GDM1 (cell line): ENCODE results near the gene IVD.
A peak's percentile ranks its signal among the peaks of the same experiment; 100 is the strongest.

Experiments
- DNase-seq: peaks from one replicate; lab custom pipeline; 2025; lab: John Stamatoyannopoulos, UW

The IVD gene

DNA sequence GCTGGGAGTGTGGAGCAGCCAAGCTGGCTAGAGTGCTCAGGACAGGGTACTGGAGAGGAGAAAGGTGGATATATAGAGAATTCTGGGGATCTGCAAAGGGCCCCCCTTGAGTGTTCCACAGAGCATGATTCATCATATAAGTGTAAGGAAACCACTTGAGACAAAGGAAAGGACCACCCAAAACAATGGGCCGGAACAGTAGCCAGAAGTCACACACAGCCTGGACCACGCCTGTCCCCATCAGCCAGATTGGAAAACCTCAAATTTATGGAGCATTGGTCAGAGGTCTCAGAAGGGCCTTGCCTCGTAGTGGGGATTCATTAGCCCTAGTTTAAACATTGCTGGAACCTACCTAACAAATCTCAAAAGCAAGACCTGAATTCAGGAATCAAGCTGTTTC is 28.0 kb upstream of the IVD start:
- DNase-seq = no peak

GRCh38 chr15:40379374-40379773 is 26.2 kb upstream of the IVD start:
- no peak for DNase-seq

- no peak for DNase-seq
These were observed 25.7 kb upstream of the IVD start for GRCh38 chr15:40379853-40380252.

DNA sequence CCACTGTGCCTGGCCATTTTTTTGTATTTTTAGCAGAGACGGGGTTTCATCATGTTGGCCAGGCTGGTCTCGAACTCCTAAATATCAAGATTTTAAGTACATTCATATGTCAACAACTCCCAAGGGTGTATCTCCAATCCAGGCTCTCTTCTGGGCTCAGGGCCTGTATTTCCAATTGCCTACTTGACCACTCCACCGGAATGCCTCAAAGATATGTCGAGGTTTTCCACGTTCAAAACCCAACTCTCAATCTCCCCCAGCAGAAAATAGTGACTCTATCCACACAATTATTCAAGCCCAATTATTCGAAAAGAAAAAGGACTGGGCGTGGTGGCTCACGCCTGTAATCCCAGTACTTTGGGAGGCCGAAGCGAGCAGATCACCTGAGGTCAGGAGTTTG is 25.0 kb upstream of the IVD start:
- no peak for DNase-seq

- DNase-seq = no peak
These were observed 23.6 kb upstream of the IVD start for GRCh38 chr15:40381818-40382529.

GRCh38 chr15:40382580-40383456 is 22.8 kb upstream of the IVD start, which contains the start of gene KNSTRN:
Gene KNSTRN (plus strand): TSS chr15:40382721. CDS start chr15:40382836, 115 bp downstream.
- DNase-seq = peak; percentile 79

- DNase-seq = no peak
These were observed 19.1 kb upstream of the IVD start for GRCh38 chr15:40386480-40386879.

GRCh38 chr15:40388941-40389823 is 16.4 kb upstream of the IVD start:
- DNase-seq = no peak

GRCh38 chr15:40389824-40390595 is 15.6 kb upstream of the IVD start:
- DNase-seq = no peak

DNA sequence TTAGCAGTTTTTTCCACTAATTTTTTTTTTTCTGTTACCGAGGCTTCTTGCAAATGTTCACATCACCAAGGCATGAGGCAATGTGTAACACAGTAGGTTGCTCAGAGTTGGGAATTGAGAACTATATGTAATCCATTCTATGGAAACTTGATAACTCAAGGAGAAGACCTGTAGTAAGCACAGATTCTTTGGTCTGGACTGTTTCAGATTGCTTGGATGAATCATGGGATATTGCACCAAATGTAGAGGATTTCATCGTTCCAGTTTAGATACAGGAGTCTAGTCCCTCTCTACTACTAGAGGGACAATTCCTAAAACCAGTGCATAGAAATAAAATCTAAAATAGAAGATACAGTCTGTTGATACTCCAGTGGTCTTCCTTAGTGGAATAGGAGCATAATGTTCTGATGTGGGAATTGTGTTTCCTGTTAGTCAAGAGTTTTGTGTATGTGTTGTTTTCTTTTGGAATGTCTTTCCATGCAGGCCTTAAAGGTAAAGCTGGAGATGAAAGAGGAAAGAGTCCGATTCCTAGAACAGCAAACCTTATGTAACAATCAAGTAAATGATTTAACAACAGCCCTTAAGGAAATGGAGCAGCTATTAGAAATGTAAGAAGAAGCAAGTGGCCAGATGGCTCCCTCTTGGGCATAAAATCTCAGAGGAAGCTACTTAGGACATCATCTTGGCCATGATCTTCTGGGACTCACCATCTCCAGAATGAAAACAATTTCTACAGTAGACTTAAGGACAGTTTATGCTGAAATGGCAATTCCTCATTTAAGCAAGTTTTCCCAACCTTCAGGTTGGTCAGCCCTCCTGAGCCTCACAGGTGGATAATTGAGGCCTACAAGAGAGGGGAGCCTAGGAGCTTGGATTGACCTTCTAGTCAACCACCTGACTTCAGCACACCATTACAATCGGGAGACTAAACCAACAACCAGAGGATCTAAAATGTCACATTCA is 12.3 kb upstream of the IVD start:
- no peak for DNase-seq

DNA sequence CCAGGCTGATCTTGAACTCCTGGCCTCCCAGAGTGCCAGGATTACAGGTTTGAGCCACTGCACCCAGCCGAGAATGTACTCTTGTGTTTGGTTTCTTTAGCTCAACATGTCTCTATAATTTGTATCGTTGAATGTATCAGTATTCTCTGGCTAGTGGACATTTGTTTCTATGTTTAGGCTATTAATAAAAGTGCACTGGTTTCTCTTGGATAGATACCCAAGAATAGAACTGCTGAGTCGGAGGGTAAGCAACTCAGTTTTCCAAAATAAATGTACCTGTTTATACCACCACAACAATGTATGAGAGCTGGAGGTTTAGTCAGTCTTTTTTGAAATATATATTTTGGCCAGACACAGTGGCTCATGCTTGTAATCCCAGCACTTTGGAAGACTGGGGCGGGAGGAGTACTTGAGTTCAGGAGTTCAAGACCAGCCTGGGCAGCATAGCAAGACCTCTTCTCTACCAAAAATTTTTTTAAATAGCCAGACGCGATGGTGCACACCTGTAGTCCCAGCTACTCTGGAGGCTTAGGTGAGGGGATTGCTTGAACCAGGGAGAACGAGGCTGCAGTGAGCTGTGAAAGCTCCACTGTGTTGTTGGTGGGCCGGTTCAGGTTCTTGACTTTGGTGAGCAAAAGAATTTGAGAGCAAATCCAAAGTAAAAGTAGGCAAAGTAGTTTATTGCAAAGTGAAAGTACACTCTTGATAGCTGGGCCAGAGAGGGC is 7.7 kb upstream of the IVD start:
- no peak for DNase-seq

DNA sequence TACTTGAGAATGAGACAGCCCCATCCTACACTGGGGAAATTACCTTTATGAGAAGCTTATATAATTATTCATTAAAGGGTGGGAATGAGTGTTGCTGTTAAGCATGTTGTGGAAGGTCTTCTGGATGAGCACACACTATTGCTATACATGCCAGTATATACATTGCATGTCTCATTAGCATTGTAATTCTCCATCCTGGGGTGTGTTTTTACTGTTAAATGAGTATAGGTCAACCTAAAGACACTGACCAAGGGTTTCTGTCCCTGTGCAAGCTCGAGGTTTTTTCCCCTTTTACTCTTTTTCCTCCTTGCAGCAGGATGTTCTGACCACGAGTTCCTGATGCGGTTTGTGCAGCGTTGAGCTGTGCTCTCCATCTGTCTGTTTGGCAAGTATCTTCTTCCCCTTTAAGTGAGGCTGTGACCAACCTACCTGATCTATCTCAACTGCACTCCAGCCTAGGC is 7.2 kb upstream of the IVD start:
- DNase-seq = peak; percentile 81

DNA sequence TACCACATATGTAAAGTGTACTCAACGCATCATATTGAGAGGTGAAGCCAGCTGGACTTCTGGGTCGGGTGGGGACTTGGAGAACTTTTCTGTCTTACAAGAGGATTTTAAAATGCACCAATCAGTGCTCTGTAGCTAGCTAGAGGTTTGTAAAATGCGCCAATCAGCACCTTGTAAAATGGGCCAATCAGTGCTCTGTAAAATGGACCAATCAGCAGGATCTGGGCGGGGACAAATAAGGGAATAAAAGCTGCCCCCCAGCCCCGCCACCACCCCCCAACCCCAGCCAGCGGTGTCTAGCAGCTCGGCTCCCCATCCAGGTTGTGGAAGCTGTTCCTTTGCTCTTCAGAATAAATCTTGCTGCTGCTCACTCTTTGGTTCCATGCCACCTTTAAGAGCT is 6.2 kb upstream of the IVD start:
- no peak for DNase-seq

- no peak for DNase-seq
These were observed 1.9 kb downstream of the IVD start for GRCh38 chr15:40407330-40407990.

DNA sequence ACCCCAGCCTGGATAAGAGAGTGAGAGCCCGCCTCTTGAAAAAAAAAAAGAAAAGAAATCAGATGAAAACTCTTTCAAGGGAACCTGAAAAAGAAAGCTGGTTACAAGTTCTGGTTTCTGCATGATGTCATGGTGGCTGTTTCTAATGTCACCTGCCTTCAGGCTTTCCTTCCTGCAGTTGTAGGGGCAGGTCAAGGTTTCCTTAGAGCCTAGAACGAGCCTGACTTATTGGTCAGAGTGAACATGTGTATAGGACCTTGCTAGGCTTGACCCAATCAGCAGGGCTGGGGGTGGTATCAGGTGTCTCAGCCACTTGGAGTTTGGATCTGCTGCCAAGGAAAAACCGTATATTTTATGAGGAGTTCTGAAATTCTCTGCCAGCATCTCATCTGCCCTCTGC is 3.8 kb downstream of the IVD start:
- no peak for DNase-seq

- DNase-seq = no peak
These were observed 4.9 kb downstream of the IVD start for GRCh38 chr15:40410476-40410875.

DNA sequence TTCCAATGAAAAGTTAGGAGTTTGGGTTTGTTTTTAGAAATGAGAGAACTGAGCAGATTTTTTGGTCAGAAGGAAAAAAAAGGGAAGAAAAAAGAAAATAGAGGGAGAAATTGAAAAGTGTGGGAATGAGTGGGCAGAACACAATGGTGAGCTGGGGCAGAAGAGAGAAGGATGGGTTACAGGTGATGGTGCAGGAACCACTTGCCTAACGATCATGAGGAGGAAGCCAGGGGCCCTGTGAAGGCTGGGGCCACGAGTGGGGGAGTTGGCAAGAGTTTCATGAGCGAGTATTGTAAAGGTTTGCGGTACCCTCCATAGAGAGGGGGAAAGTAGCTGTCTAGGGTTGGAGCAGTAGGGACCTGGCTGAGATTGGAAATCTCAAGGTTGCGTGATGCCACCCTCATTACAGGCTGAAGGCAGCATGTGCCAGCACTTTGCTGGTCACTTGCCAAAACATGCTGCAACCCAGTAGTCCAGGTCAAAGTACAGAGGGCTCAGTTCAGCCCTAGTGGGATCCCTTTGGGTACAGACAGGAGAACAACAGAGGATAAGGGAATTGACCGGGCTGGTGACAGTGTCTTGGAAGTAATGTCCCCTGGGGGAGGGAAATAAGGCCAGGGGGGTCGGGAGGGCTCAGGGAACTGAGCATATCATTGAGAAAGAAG is 6.6 kb downstream of the IVD start:
- no peak for DNase-seq

DNA sequence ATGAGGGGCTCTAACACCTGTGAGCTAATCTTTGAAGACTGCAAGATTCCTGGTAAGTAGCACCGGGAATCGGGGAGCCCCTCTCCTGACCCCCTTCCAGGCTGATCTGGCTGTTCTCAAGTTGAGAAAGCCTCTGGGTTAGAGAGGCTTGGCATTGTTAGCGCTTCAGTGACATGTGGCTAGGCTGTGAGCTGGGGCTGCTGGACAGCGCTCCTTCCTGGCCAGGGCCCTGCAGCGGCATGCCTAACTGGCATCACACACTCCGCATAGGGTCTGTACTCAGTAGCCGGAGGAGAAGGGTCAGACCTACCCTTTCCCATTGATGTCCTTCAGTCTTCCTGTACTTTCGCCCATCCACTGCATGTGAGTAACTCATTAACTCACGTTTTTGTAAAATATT is 7.4 kb downstream of the IVD start:
- no peak for DNase-seq
